Thyroid gland (tissue), 4 donors: Measurements from ENCODE around the gene CNTNAP4. TPM values are rescaled to one million over a fixed set of nuclear protein-coding genes. Genes with fewer than 3 reads are reported as not detected.

Source experiments
- DNase-seq, 2 donors: peaks; one replicate each; pipeline ENCODE4 v3.0.0-alpha.2; 2019
- H3K27ac ChIP-seq, 3 donors: fragments of 200-600 bp; sonication (generic); 1 replicate in 2 of 3; 2 replicates in 1 of 3; pipeline ENCODE4 v1.5.1; 2016 to 2019; ENCODE audit warnings: mild to moderate bottlenecking in 1 of 3, moderate library complexity in 1 of 3
- H3K27me3 ChIP-seq: fragments of 200-600 bp; sonication (generic); one replicate; pipeline ENCODE4 v1.5.1; 2019
- H3K36me3 ChIP-seq, 2 donors: fragments of 200-600 bp; sonication (generic); one replicate each; pipeline ENCODE4 v1.5.1; 2016 to 2019
- H3K4me1 ChIP-seq, 2 donors: fragments of 200-600 bp; sonication (generic); one replicate each; pipeline ENCODE4 v1.5.1; 2017 to 2019
- H3K4me3 ChIP-seq, 3 donors: fragments of 200-600 bp; sonication (generic); replicated peaks in 1 of 3; 1 replicate in 2 of 3; 2 replicates in 1 of 3; pipeline ENCODE4 v1.5.1; 2016; ENCODE audit warnings: mild to moderate bottlenecking in 1 of 3
- H3K9me3 ChIP-seq: fragments of 200-600 bp; sonication (generic); one replicate; pipeline ENCODE4 v1.5.1; 2017
- CTCF ChIP-seq, 6 experiments: fragments of 200-600 bp in 3 of 6; fragments of 450-650 bp in 3 of 6; sonication (generic) in 3 of 6; IDR thresholded peaks; one replicate each; pipeline ENCODE4 v1.5.1; 2016 to 2019; ENCODE audit warnings: antibody characterized with exemption in 6 of 6, mild to moderate bottlenecking in 2 of 6, inconsistent platforms in 1 of 6, moderate library complexity in 1 of 6
- POLR2A ChIP-seq, 2 donors: fragments of 450-650 bp; IDR thresholded peaks; one replicate each; pipeline ENCODE4 v1.6.1; 2017; ENCODE audit warnings: antibody characterized with exemption in 2 of 2, mild to moderate bottlenecking in 2 of 2, moderate library complexity in 1 of 2
- WGBS, 2 donors: methylation state at CpG; one replicate each; pipeline ENCODE4 v1.1.5; 2017; 5-methylcytosine and 5-hydroxymethylcytosine counted together
- intact Hi-C: fragments of 100-400 bp; cut with DNase I; formaldehyde crosslinking; loops from one replicate; pipeline ENCODE4 v1.15.1; 2023
- total RNA-seq, 4 donors: library from RNA; depleted of rRNA; stranded (reverse); fragments of >200 nt; gene quantifications; one replicate each; pipeline ENCODE4 v1.2.3, GENCODE V29; 2016

Gene CNTNAP4
- total RNA-seq, 4 donors from 2014 or later: not detected

GRCh38 chr16:76524769-76525168 is 247.6 kb downstream of the CNTNAP4 start:
- intact Hi-C loops: no loop called here
- Histone ChIP-seq H3K36me3 (no peaks in the 10 kb centered on the region), H3K4me1 (no peaks in the 10 kb centered on the region), H3K27ac (no peak overlapping the region), H3K4me3 (no peak overlapping the region), H3K9me3 (no peaks in the 10 kb centered on the region), H3K27me3 (no peaks in the 10 kb centered on the region)
- TF ChIP-seq CTCF (IDR thresholded peaks at IDR 0.05): no peak
- no peak for TF ChIP-seq POLR2A (IDR thresholded peaks at IDR 0.05)
- DNase-seq: no peak

GRCh38 chr16:76527244-76527643 is 250.0 kb downstream of the CNTNAP4 start:
- H3K27me3 ChIP-seq: no peaks in the 10 kb centered on the region
- H3K36me3 ChIP-seq: no peaks in the 10 kb centered on the region
- H3K9me3 ChIP-seq: no peaks in the 10 kb centered on the region
- no peak for DNase-seq
- no peak overlapping the region for H3K27ac ChIP-seq
- no peaks in the 10 kb centered on the region for H3K4me1 ChIP-seq
- TF ChIP-seq CTCF (IDR thresholded peaks at IDR 0.05) (no peak), POLR2A (IDR thresholded peaks at IDR 0.05) (no peak)
- 85 to 89% methylated on average over 5 of the region's 5 CpGs for WGBS, 2 donors
- intact Hi-C loops: no loop called here
- no peak overlapping the region for H3K4me3 ChIP-seq

- H3K9me3 ChIP-seq: no peaks in the 10 kb centered on the region
- intact Hi-C loops: no loop called here
- H3K27me3 ChIP-seq: no peaks in the 10 kb centered on the region
- WGBS, 2 donors: 91 to 92% methylated on average over 3 of the region's 3 CpGs
- no peak for DNase-seq
- no peak overlapping the region for H3K4me3 ChIP-seq
- TF ChIP-seq POLR2A (IDR thresholded peaks at IDR 0.05) (no peak), CTCF (IDR thresholded peaks at IDR 0.05) (no peak)
- H3K27ac ChIP-seq: no peak overlapping the region
- H3K36me3 ChIP-seq: no peaks in the 10 kb centered on the region
- H3K4me1 ChIP-seq: no peaks in the 10 kb centered on the region
Observed at GRCh38 chr16:76529120-76529519, 251.9 kb downstream of the CNTNAP4 start.

- intact Hi-C loops: no loop called here
- WGBS, 2 donors: 82 to 85% methylated on average over 5 of the region's 5 CpGs
- no peak for TF ChIP-seq CTCF (IDR thresholded peaks at IDR 0.05)
- no peak for TF ChIP-seq POLR2A (IDR thresholded peaks at IDR 0.05)
Observed at GRCh38 chr16:76531236-76531635, 254.0 kb downstream of the CNTNAP4 start.

GRCh38 chr16:76532188-76532973 is 255.2 kb downstream of the CNTNAP4 start:
- intact Hi-C loops: no loop called here
- no peak overlapping the region for H3K27ac ChIP-seq
- H3K4me3 ChIP-seq: no peak overlapping the region
- H3K9me3 ChIP-seq: no peaks in the 10 kb centered on the region
- TF ChIP-seq CTCF (IDR thresholded peaks at IDR 0.05): no peak
- no peak for TF ChIP-seq POLR2A (IDR thresholded peaks at IDR 0.05)
- no peak for DNase-seq
- no peaks in the 10 kb centered on the region for H3K36me3 ChIP-seq
- H3K4me1 ChIP-seq: no peaks in the 10 kb centered on the region
- 57 to 63% methylated on average over 5 of the region's 5 CpGs for WGBS, 2 donors
- no peaks in the 10 kb centered on the region for H3K27me3 ChIP-seq

More at GRCh38 chr16:76531236-76531635, 254.0 kb downstream of the CNTNAP4 start:
- H3K27ac ChIP-seq: no peak overlapping the region
- DNase-seq: no peak
- no peaks in the 10 kb centered on the region for H3K9me3 ChIP-seq
- H3K36me3 ChIP-seq: no peaks in the 10 kb centered on the region
- no peaks in the 10 kb centered on the region for H3K27me3 ChIP-seq
- no peaks in the 10 kb centered on the region for H3K4me1 ChIP-seq
- H3K4me3 ChIP-seq: no peak overlapping the region
